GM12872 (cell line): ENCODE measurements around the gene TMPRSS15.

Experiments
- CTCF ChIP-seq: IDR thresholded peaks from 3 replicates; pipeline ENCODE4 v1.5.1; 2011; ENCODE audit warnings: low read depth, mild to moderate bottlenecking, low read length, moderate library complexity; ENCODE audit not compliant: insufficient read depth

TMPRSS15 gene

GRCh38 chr21:18403735-18404450 is at the start of gene TMPRSS15:
TSS of gene TMPRSS15 (minus strand) at chr21:18403785. CDS start at chr21:18403622, 163 bp downstream.
- TF ChIP-seq CTCF = no peak

GRCh38 chr21:18451670-18452069 is 48.1 kb upstream of the TMPRSS15 start:
- no peak for TF ChIP-seq CTCF

DNA sequence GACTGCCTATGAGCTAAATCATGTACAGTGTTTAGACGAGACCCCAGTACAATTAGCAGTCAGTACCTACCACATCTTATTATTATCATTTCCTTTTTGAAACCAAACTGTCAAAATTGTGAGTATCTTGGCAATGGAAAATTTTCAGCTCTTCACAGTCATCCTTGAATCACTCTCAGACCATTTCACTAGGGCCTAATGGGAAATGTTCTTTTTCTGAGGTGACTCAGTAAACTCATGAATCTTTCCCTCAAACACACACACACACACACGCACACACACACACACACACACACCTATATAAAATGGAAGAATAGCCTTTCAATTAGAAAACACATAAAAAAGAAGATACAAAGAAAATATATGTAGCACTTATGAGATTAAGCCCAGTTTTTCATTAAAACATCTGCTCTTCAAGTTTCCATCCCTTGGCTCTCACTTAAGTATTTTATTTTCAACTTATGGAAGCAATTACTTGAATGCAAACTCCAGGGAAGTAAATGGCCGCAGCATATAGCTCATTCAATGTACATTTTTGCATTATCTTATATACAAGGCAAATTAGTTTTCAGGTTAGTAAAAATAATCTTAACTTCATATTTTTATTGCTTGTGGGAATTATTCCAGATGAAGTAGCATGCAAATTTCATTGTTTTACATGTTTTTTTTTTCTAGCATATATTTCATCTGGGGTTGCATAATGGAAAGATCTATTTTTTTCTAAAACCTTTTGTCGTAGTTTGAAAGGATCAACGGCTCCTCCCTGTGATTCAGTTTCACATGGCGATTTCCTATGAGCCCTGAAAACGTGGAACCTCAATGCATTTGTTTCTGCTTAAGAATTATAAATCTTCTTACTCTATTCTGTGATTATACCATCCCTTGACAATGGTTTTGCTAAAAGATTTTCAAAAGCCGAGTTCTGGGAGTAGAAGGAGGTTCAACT is 46.3 kb upstream of the TMPRSS15 start:
- TF ChIP-seq CTCF = no peak

- TF ChIP-seq CTCF = no peak
These were observed 40.1 kb upstream of the TMPRSS15 start for GRCh38 chr21:18443701-18444100.

DNA sequence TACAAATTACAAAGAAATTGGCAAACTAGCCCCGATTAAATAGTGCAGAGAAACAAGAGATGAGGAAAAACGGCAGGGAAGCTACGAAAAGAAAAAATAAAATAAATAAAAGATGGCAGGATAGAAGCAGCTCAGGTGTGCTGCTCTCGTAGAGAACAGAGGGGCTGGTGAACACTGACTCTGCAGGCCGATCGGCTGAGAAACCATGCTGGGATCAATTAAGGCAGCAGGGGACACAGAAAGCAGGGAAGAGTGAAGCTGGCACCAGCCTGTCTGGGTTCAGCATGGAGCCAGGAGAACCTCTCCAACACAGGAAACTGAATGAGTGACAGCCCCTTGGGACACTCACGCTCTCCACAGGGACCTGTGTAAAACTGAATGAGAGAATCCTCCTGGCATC is 39.5 kb upstream of the TMPRSS15 start:
- TF ChIP-seq CTCF = no peak

DNA sequence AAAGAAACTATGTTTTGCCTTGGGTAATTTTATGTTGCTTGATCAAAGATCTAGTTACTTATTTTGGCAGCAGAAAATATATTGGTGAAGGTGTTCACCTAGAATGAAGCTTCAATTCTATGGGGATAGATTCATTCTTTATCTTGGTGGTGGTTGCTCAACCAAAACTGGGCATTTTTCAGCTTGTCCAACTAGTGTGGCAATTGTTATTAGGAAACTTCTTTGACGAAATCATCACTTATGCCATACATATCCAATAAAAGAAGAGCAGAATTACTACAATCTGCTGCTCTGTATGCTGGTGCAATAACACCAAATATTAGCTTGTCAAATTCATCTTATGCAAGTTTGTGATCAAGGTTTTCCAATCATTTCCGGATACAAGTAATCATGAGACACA is 26.8 kb upstream of the TMPRSS15 start:
- TF ChIP-seq CTCF = no peak

DNA sequence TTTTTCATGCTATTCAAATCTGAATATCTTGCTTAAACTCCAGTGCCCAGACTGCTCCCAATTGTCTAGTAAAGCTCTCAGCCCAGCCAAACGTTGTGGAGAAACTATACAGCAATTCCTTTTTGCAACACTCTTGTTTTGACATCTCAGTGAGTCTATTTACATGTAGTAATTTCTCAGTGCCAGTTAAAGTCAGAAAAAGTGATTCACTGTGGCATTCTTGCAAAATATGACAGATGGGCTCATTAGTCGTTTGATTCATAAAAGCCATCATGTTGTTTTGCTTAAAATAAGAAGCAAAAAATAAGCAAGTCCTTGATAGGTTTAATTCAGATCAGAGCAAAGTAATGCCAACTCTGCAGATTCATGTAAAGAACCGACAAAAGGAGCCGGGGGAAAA is 20.7 kb upstream of the TMPRSS15 start:
- no peak for TF ChIP-seq CTCF
